SK-MEL-5 (cell line): ENCODE results near the gene UNC80. TPM values are rescaled to one million over a fixed set of nuclear protein-coding genes. Genes with fewer than 3 reads are reported as not detected.

Experiments
- DNase-seq: peaks from one replicate; pipeline ENCODE4 v3.0.0-alpha.2; 2016; ENCODE audit warnings: low read depth, low spot score
- in situ Hi-C: cut with HindIII; loops from 2 replicates; pipeline ENCODE4 v1.10.0; 2016; ENCODE audit warnings: low sequenced_read_pairs, high pct_unique_total_duplicates, low pct_unique_long_range_greater_than_20kb
- total RNA-seq: library from RNA; depleted of rRNA; stranded (reverse); fragments of >200 nt; shearing (Covaris generic); gene quantifications from 2 replicates; pipeline ENCODE4 v1.2.3, GENCODE V29; 2014

UNC80 gene
- total RNA-seq, 1 experiment from 2014 or later: 2.1 TPM

GRCh38 chr2:209985874-209986273 lies 214.2 kb downstream of the UNC80 start:
- DNase-seq: no peak
- in situ Hi-C loops: no loop called here

- no peak for DNase-seq
- in situ Hi-C loops: no loop called here
Measured at GRCh38 chr2:209986415-209986814, 214.8 kb downstream of the UNC80 start.

- in situ Hi-C loops: no loop called here
- DNase-seq: no peak
Measured at GRCh38 chr2:209988010-209988409, 216.4 kb downstream of the UNC80 start.

- in situ Hi-C loops: no loop called here
- DNase-seq: no peak
Measured at GRCh38 chr2:209990838-209991237, 219.2 kb downstream of the UNC80 start.

GRCh38 chr2:209993968-209994367 lies 222.3 kb downstream of the UNC80 start:
- in situ Hi-C loops: no loop called here

GRCh38 chr2:209998596-209998995 lies 227.0 kb downstream of the UNC80 start:
- DNase-seq: no peak
- in situ Hi-C loops: no loop called here

More at GRCh38 chr2:209993968-209994367, 222.3 kb downstream of the UNC80 start:
- DNase-seq: no peak

GRCh38 chr2:210000464-210001324 lies 229.1 kb downstream of the UNC80 start:
- no peak for DNase-seq
- in situ Hi-C loops: no loop called here

- in situ Hi-C loops: no loop called here
- DNase-seq: peak; percentile 96
Measured at GRCh38 chr2:210002158-210003157, 230.8 kb downstream of the UNC80 start, which contains the start of gene RPE. RPE (plus strand) TSS chr2:210002638; CDS start chr2:210002662, 24 bp downstream.

- in situ Hi-C loops: no loop called here
- no peak for DNase-seq
Measured at GRCh38 chr2:210003359-210003758, 231.7 kb downstream of the UNC80 start.

GRCh38 chr2:210004881-210005280 lies 233.2 kb downstream of the UNC80 start:
- in situ Hi-C loops: no loop called here
- DNase-seq: no peak

GRCh38 chr2:210007895-210008294 lies 236.3 kb downstream of the UNC80 start:
- in situ Hi-C loops: no loop called here
- DNase-seq: peak; percentile 95

- DNase-seq: no peak
- in situ Hi-C loops: no loop called here
Measured at GRCh38 chr2:210009126-210009525, 237.5 kb downstream of the UNC80 start.

- in situ Hi-C loops: no loop called here
- no peak for DNase-seq
Measured at GRCh38 chr2:210009896-210010295, 238.3 kb downstream of the UNC80 start.

GRCh38 chr2:210020138-210020537 lies 248.5 kb downstream of the UNC80 start:
- no peak for DNase-seq
- in situ Hi-C loops: no loop called here

- in situ Hi-C loops: no loop called here
- DNase-seq: no peak
Measured at GRCh38 chr2:210022824-210023223, 251.2 kb downstream of the UNC80 start.

GRCh38 chr2:210027608-210028007 lies 256.0 kb downstream of the UNC80 start:
- in situ Hi-C loops: no loop called here

GRCh38 chr2:210028178-210028577 lies 256.5 kb downstream of the UNC80 start:
- in situ Hi-C loops: no loop called here
- DNase-seq: no peak

More at GRCh38 chr2:210027608-210028007, 256.0 kb downstream of the UNC80 start:
- no peak for DNase-seq

- DNase-seq: no peak
- in situ Hi-C loops: no loop called here
Measured at GRCh38 chr2:210034087-210034683, 262.6 kb downstream of the UNC80 start.
